Gastrocnemius medialis (tissue), 4 donors: ENCODE data around the gene MZB1. TPM values are rescaled to one million over a fixed set of nuclear protein-coding genes. Genes with fewer than 3 reads are reported as not detected.
A peak's percentile ranks its signal among the peaks of the same experiment; 100 is the strongest.

Experiments used
- ATAC-seq, 2 donors: fragments of 150-250 bp; one replicate each; pipeline ENCODE4 v1.9.1; 2016
- DNase-seq, 2 donors: peaks; one replicate each; pipeline ENCODE4 v3.0.0-alpha.2; 2019
- H3K27ac ChIP-seq, 4 donors: fragments of 200-600 bp; sonication (generic); 1 replicate in 1 of 4; 2 replicates in 3 of 4; pipeline ENCODE4 v1.5.1; 2016 to 2018; ENCODE audit warnings: mild to moderate bottlenecking in 2 of 4, moderate library complexity in 1 of 4
- H3K27me3 ChIP-seq, 3 donors: fragments of 200-600 bp; sonication (generic) in 2 of 3; 1 replicate in 1 of 3; 2 replicates in 2 of 3; pipeline versions ENCODE4 v1.5.1 to v1.6.0; 2016 to 2019; ENCODE audit warnings: mild to moderate bottlenecking in 1 of 3, moderate library complexity in 1 of 3
- H3K36me3 ChIP-seq, 2 donors: fragments of 200-600 bp; sonication (generic) in 1 of 2; one replicate each; pipeline ENCODE4 v1.5.1; 2017 to 2018
- H3K4me1 ChIP-seq, 2 donors: fragments of 200-600 bp; sonication (generic) in 1 of 2; one replicate each; pipeline ENCODE4 v1.5.1; 2016 to 2017; ENCODE audit warnings: mild to moderate bottlenecking in 2 of 2
- H3K4me3 ChIP-seq, 4 donors: fragments of 200-600 bp; sonication (generic) in 3 of 4; 1 replicate in 1 of 4; 2 replicates in 3 of 4; pipeline ENCODE4 v1.5.1; 2016 to 2019; ENCODE audit warnings: mild to moderate bottlenecking in 2 of 4
- H3K9me3 ChIP-seq, 3 donors: fragments of 200-600 bp; sonication (generic) in 2 of 3; 1 replicate in 1 of 3; 2 replicates in 2 of 3; pipeline ENCODE4 v1.5.1; 2016 to 2019
- CTCF ChIP-seq, 5 experiments: fragments of 450-650 bp in 3 of 5; fragments of 200-600 bp in 2 of 5; sonication (generic) in 2 of 5; IDR thresholded peaks in 4 of 5; conservative IDR thresholded peaks in 1 of 5; 1 replicate in 4 of 5; 2 replicates in 1 of 5; pipeline ENCODE4 v1.5.1; 2016 to 2019; ENCODE audit warnings: antibody characterized with exemption in 5 of 5, mild to moderate bottlenecking in 3 of 5, moderate library complexity in 3 of 5
- POLR2A ChIP-seq, 2 donors: fragments of 450-650 bp; IDR thresholded peaks; one replicate each; pipeline ENCODE4 v1.6.1; 2017; ENCODE audit warnings: antibody characterized with exemption in 2 of 2, mild to moderate bottlenecking in 2 of 2, moderate library complexity in 2 of 2
- in situ Hi-C, 4 donors: fragments of 200-750 bp; cut with MboI; loops; one replicate each; pipeline versions ENCODE4 v1.15.0 to v1.8.0; 2017; ENCODE audit warnings: low sequenced_read_pairs in 4 of 4
- intact Hi-C: fragments of 100-400 bp; cut with DNase I; formaldehyde crosslinking; loops from one replicate; pipeline ENCODE4 v1.15.1; 2023; ENCODE audit warnings: low total_unique reads
- total RNA-seq, 4 donors: library from RNA; depleted of rRNA; stranded (reverse); fragments of >200 nt; gene quantifications; one replicate each; pipeline versions ENCODE4 v1.1.0 to v1.2.3, GENCODE V29; 2016

MZB1 gene
- total RNA-seq, 4 donors from 2014 or later: 0.46 TPM; not detected in 3

DNA sequence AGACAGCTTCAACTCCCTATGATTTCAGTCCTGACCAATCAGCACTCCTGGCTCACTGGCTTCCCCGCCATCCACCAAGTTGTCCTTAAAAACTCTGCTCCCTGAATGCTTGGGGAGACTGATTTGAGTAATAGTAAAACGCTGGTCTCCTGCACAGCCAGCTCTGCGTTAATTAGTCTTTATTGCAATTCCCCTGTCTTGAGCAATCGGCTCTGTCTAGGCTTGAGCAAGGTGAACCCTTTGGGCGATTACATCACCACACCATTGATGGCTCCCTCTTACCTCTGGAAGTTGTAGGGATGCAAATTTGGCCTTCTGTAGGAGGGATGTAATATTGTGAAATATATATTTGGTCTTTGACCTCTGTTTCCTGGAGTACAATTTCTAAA, 3.7 kb downstream of the MZB1 start:
- TF ChIP-seq CTCF (IDR thresholded peaks at IDR 0.05 in 4 of 5, conservative IDR thresholded peaks at IDR 0.05 in 1 of 5) (no peak), POLR2A (IDR thresholded peaks at IDR 0.05) (no peak)
- intact Hi-C loops: no loop called here
- Histone ChIP-seq H3K27ac (no peak overlapping the region), H3K4me3 (no peak overlapping the region), H3K36me3 (no peaks in the 10 kb centered on the region), H3K9me3 (no peaks in the 10 kb centered on the region), H3K4me1 (peaks cover 10 to 33% of the 10 kb centered on the region in 2 donors), H3K27me3 (no peaks in the 10 kb centered on the region)
- in situ Hi-C loops: no loop called here
- DNase-seq: no peak
- ATAC-seq: no peak

DNA sequence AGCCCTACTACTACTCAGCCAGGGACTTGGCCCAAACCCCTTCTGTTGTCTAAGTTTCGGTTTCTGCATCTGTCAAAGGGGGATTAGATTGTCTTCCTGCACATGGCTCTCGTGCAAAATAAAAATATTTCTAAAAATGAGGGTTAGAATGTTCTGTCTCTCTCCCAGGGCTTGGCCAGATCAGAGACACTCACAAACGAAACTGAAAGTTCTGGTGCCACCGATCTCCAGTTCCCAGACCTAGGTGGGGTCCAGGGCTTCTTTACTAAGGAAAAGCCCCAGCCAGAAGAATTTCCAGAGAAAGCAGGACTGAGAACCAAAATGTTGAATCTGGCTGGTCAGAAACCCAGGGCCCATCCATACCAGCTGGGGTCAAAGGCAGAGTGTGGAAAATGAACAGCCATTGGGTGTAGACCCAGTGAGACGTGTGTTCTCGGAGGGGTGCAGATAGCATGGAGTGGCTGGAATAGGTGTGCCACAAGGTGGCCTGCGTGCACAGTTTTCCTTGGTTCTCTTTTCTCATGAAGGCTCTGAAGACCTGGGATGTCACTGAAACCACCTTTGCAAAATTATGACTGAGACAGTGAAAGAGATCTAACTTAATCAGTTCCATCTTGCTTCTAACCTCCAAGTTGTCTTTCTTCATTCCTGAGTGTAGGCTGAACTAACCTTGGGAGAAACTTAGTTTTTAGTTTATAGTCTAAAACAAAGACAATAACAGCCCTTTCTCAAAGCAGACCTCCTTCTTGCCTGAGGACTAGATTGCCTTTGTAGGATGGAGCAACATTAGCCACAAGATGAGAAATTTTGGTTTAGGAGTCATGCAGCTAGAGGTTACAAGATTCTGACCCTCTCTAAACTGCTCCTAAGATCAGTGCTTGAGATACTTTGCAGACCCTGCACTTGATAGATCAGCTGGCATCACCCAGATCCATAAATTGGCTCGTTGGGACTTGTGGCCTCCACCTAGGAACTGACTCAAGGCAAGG, 4.4 kb downstream of the MZB1 start:
- Histone ChIP-seq H3K4me3 (peak overlapping the region; percentile 34 to 47 (median 44)), H3K4me1 (peaks cover 10 to 26% of the 10 kb centered on the region in 2 donors), H3K27ac (peak overlapping the region; percentile 57 to 75 (median 64)), H3K27me3 (no peaks in the 10 kb centered on the region), H3K36me3 (no peaks in the 10 kb centered on the region), H3K9me3 (no peaks in the 10 kb centered on the region)
- intact Hi-C loops (no loop called here), in situ Hi-C loops (no loop called here)
- peak in 1 of 2 donors; percentile 40 for DNase-seq
- ATAC-seq: peak; percentile 29 to 60
- TF ChIP-seq POLR2A (IDR thresholded peaks at IDR 0.05) (no peak), CTCF (IDR thresholded peaks at IDR 0.05 in 4 of 5, conservative IDR thresholded peaks at IDR 0.05 in 1 of 5) (peak in 4 of 5 experiments; percentile 10 to 48 (median 38))

DNA sequence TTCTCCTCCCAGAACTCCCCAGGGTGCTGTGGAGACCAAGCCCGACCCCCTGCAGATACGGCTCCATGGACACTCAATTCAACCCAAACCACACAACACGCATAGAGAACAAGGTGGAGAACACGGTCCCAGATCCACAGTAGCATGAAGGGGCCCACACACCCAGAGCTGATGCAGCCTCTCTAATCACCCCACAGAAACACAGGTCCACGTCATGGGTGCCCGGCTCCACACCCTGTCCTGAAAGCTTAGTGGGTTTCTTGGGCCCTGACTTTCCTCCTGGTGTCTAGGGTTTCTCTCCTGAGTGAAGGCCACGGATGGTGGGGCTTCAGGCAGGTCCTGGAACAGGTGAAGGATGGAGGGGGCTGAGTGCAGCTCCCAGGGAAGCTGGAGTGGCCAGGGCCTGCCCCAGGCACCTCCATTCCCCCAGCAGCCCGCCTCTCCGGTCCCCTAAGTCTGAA, 5.1 kb downstream of the MZB1 start:
- peak overlapping the region; percentile 57 to 75 (median 64) for H3K27ac ChIP-seq
- no peak for ATAC-seq
- intact Hi-C loops (no loop called here), in situ Hi-C loops (no loop called here)
- TF ChIP-seq CTCF (IDR thresholded peaks at IDR 0.05 in 4 of 5, conservative IDR thresholded peaks at IDR 0.05 in 1 of 5) (no peak), POLR2A (IDR thresholded peaks at IDR 0.05) (no peak)
- H3K27me3 ChIP-seq: no peaks in the 10 kb centered on the region
- H3K36me3 ChIP-seq: no peaks in the 10 kb centered on the region
- H3K4me3 ChIP-seq: peak overlapping the region; percentile 34 to 47 (median 44)
- peaks cover 10 to 21% of the 10 kb centered on the region in 2 donors for H3K4me1 ChIP-seq
- H3K9me3 ChIP-seq: no peaks in the 10 kb centered on the region
- no peak for DNase-seq

- H3K36me3 ChIP-seq: no peaks in the 10 kb centered on the region
- no peaks in the 10 kb centered on the region for H3K9me3 ChIP-seq
- TF ChIP-seq POLR2A (IDR thresholded peaks at IDR 0.05): no peak
- no peak for TF ChIP-seq CTCF (IDR thresholded peaks at IDR 0.05 in 4 of 5, conservative IDR thresholded peaks at IDR 0.05 in 1 of 5)
- H3K4me3 ChIP-seq: no peak overlapping the region
- in situ Hi-C loops: no loop called here
- H3K27me3 ChIP-seq: no peaks in the 10 kb centered on the region
- intact Hi-C loops: no loop called here
- no peak for ATAC-seq
- no peak for DNase-seq
- H3K4me1 ChIP-seq: peaks cover 10 to 18% of the 10 kb centered on the region in 2 donors
- peak overlapping the region in 2 of 4 donors; percentile 59 to 75 for H3K27ac ChIP-seq
Measured at GRCh38 chr5:139383993-139384590, 5.6 kb downstream of the MZB1 start.
